ENCODE measurements around the gene FTO.

Gene FTO

GRCh38 chr16:53948326-53948725 lies 244.4 kb downstream of the FTO start:
- no peak for DNase-seq

- DNase-seq = no peak
Observed at GRCh38 chr16:53948734-53949430, 244.9 kb downstream of the FTO start.

- DNase-seq = no peak
Observed at GRCh38 chr16:53949715-53950410, 245.9 kb downstream of the FTO start.

GRCh38 chr16:53950677-53951076 lies 246.7 kb downstream of the FTO start:
- no peak for DNase-seq

GRCh38 chr16:53952215-53953208 lies 248.6 kb downstream of the FTO start:
- DNase-seq = no peak

GRCh38 chr16:53953336-53953735 lies 249.4 kb downstream of the FTO start:
- DNase-seq = no peak

GRCh38 chr16:53955221-53955875 lies 251.4 kb downstream of the FTO start:
- no peak for DNase-seq

- DNase-seq = no peak
Observed at GRCh38 chr16:53958341-53958880, 254.5 kb downstream of the FTO start.

GRCh38 chr16:53960050-53960812 lies 256.3 kb downstream of the FTO start:
- no peak for DNase-seq

- DNase-seq = no peak
Observed at GRCh38 chr16:53960954-53961616, 257.1 kb downstream of the FTO start.

- no peak for DNase-seq
Observed at GRCh38 chr16:53962041-53962440, 258.1 kb downstream of the FTO start.

- no peak for DNase-seq
Observed at GRCh38 chr16:53964145-53964790, 260.3 kb downstream of the FTO start.

- no peak for DNase-seq
Observed at GRCh38 chr16:53966821-53967571, 263.0 kb downstream of the FTO start.

- DNase-seq = no peak
Observed at GRCh38 chr16:53967572-53967971, 263.6 kb downstream of the FTO start.

GRCh38 chr16:53968454-53968853 lies 264.5 kb downstream of the FTO start:
- no peak for DNase-seq

GRCh38 chr16:53968896-53969295 lies 264.9 kb downstream of the FTO start:
- DNase-seq = no peak

GRCh38 chr16:53971616-53972015 lies 267.7 kb downstream of the FTO start:
- DNase-seq = no peak

- DNase-seq = no peak
Observed at GRCh38 chr16:53973021-53973420, 269.1 kb downstream of the FTO start.

- no peak for DNase-seq
Observed at GRCh38 chr16:53974484-53975080, 270.6 kb downstream of the FTO start.

Data from NCI-H1048 (cell line).